ENCODE data around the gene HM13. TPM values are rescaled to one million over a fixed set of nuclear protein-coding genes. Genes with fewer than 3 reads are reported as not detected.

Gene HM13
- total and polyA plus RNA-seq, 2 of the 13 experiments (the other 11 are each of a cell fraction or from before 2014, with no cell fraction given), result 118 to 243 TPM

- no peak for TF ChIP-seq MBNL3 (CRISPR knock-in tag; conservative IDR thresholded peaks at IDR 0.05)
- no peak for TF ChIP-seq LBX2 (CRISPR knock-in tag; IDR thresholded peaks at IDR 0.05; ENCODE audit: borderline replicate concordance)
- peak; percentile 74; the same call in 1 of the 2 replicates for TF ChIP-seq ZBTB42 (CRISPR knock-in tag; IDR thresholded peaks at IDR 0.05)
- no peak; the same call in 1 of the 2 replicates for TF ChIP-seq NR2C2 (CRISPR knock-in tag; IDR thresholded peaks at IDR 0.05; ENCODE audit: borderline replicate concordance)
- no peak for TF ChIP-seq CHD4 (IDR thresholded peaks at IDR 0.05; ENCODE audit: borderline replicate concordance, low read length)
- TF ChIP-seq TFDP1 (CRISPR knock-in tag; IDR thresholded peaks at IDR 0.05; ENCODE audit: borderline replicate concordance), result peak; percentile 30; the same call in 1 of the 2 replicates
- TF ChIP-seq STAT6 (CRISPR knock-in tag; IDR thresholded peaks at IDR 0.05; ENCODE audit: borderline replicate concordance), result no peak; the same call in 1 of the 2 replicates
- TF ChIP-seq ZBED4 (CRISPR knock-in tag; IDR thresholded peaks at IDR 0.05; ENCODE audit: borderline replicate concordance), result no peak
- no peak for TF ChIP-seq ZNF557 (CRISPR knock-in tag; IDR thresholded peaks at IDR 0.05)
- no peak for TF ChIP-seq IKZF4 (CRISPR knock-in tag; IDR thresholded peaks at IDR 0.05; ENCODE audit: borderline replicate concordance, low read depth, not compliant biosample characterization)
- TF ChIP-seq ZNF138 (CRISPR knock-in tag; IDR thresholded peaks at IDR 0.05; ENCODE audit: low read depth), result peak; percentile 80; the same call in 1 of the 2 replicates
- peak; percentile 76 for TF ChIP-seq ZNF768 (CRISPR knock-in tag; IDR thresholded peaks at IDR 0.05)
- TF ChIP-seq TEAD2 (CRISPR knock-in tag; IDR thresholded peaks at IDR 0.05), result no peak
- TF ChIP-seq CSRNP1 (CRISPR knock-in tag; IDR thresholded peaks at IDR 0.05), result peak; percentile 44
- TF ChIP-seq ZC3H4 (CRISPR knock-in tag; IDR thresholded peaks at IDR 0.05; ENCODE audit: borderline replicate concordance), result peak; percentile 97
- 0 out of 2 replicates have a peak, but pooled peaks have one; percentile 3 for TF ChIP-seq ZSCAN12 (CRISPR knock-in tag; IDR thresholded peaks at IDR 0.05)
- TF ChIP-seq HIVEP1 (CRISPR knock-in tag; IDR thresholded peaks at IDR 0.05), result peak; percentile 46; the same call in 1 of the 2 replicates
- TF ChIP-seq BRD4 (CRISPR knock-in tag; IDR thresholded peaks at IDR 0.05), result peak; percentile 65
Measured at GRCh38 chr20:31606804-31607639, 92.8 kb downstream of the HM13 start (continued).

All from HepG2 (cell line).